Measurements from ENCODE around the gene BICD1. TPM values are rescaled to one million over a fixed set of nuclear protein-coding genes. Genes with fewer than 3 reads are reported as not detected.

BICD1 gene
- total RNA-seq, 2 experiments from 2014 or later = 10.5 to 10.7 TPM

DNA sequence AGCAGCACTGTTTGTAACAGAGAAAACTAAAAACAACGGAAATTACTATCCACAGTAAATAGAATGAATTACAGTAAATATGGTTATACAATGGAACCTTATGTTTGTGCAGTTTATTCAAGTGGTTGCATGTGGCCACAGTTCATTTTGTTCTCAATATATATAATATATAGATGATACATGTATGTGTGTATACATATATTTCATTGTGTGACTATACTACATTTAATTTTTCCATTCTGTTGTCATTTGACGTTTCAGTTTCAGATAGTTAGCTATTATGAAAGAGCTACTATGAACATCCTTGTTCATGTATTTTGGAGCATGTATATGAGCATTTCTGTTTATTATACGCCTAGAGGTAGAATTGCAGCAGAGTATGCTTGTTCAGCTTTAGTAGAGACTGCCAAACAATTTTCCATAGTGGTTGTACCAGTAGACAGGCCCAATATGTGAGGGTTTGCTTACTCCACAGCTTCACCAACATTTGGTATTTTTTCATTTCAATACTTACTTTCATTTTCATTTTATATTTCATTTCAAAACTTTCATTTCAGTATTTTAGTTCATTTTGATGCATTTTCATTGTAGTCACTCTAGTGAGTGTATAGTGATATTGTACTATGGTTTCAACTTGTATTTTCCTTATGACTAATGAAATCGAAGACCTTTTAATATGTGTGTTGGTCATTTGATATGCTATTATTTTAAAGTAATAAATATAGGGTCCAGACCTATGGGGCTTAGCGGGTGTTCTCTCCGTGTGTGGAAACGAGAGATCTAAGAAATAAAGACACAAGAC lies 151.2 kb downstream of the BICD1 start:
- DNase-seq = no peak
- Mint-ChIP-seq H3K4me1 (ENCODE audit: low read depth) (peaks cover 11% of the 10 kb centered on the region), H3K27me3 (no peaks in the 10 kb centered on the region), H3K9me3 (peaks cover 4% of the 10 kb centered on the region), H3K27ac (no peak overlapping the region), H3K36me3 (peaks cover 4% of the 10 kb centered on the region), H3K4me3 (no peak overlapping the region)
- ChIA-PET CTCF (interaction anchor here (0.5 to 1.0 kb wide), 4 partner anchors 124 to 667 kb away, joined by 3 to 5 read pairs (median 4); no protein-coding TSS in a partner anchor), POLR2A (interaction anchor here (0.6 to 1.5 kb wide), 3 partner anchors 61 to 508 kb away, joined by 3 to 7 read pairs (median 3); no protein-coding TSS in a partner anchor)
- intact Hi-C loops (cut with micrococcal nuclease) = loop anchor here (1.0 to 10.0 kb wide), 8 partner anchors 61 to 576 kb away; no protein-coding TSS in a partner anchor

DNA sequence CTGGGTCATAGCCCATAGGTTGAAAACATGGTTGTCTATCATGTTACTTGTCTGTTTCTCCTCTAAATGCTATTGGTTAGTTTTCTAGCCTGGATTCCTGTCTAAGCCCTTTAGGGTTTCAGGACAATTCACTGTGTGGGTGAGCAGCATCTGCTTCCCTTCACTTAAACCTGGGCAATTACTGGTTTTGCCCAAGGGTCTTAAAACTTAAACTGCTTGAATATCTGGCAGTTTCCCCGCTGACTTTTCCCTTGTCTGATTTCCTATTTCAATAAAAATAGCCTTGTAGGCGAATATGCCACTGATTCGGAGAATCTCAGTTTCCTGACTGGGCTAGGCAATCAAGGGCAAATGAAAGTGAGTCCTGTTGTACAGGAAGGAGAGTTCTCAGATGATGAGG lies 154.0 kb downstream of the BICD1 start:
- CTCF ChIA-PET = no interaction called here
- intact Hi-C loops (cut with micrococcal nuclease) = no loop called here
- POLR2A ChIA-PET = no interaction called here

DNA sequence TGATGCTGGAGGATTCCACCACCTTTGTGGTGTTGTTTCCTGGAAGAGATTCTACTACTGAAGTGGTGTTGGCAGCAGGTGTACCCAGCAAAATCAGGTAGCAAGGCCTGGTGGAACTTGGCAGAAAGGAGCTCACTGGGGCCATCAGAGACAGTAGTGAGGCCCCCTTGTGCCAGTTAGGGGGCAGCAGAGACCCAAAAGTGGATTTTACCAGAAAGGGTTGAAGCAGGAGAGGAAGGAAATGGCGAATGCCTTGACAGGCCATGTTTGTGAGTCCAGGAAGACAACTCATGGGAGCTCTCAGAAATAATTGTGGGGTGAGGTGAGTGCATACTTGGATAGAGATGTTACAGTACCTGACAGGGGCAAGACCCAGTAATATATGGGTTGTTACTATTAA lies 155.0 kb downstream of the BICD1 start:
- CTCF ChIA-PET = interaction anchor here (0.7 to 1.2 kb wide), 2 partner anchors 9 to 201 kb away, joined by 3 read pairs; no protein-coding TSS in a partner anchor
- peak; percentile 25 for DNase-seq
- Mint-ChIP-seq H3K27ac (no peak overlapping the region), H3K27me3 (no peaks in the 10 kb centered on the region), H3K9me3 (peaks cover 4% of the 10 kb centered on the region), H3K4me1 (ENCODE audit: low read depth) (peaks cover 11% of the 10 kb centered on the region), H3K36me3 (peaks cover 4% of the 10 kb centered on the region), H3K4me3 (no peak overlapping the region)
- intact Hi-C loops (cut with micrococcal nuclease) = no loop called here
- POLR2A ChIA-PET = no interaction called here

More for the DNA sequence above, 154.0 kb downstream of the BICD1 start:
- H3K4me1 Mint-ChIP-seq (ENCODE audit: low read depth) = peaks cover 11% of the 10 kb centered on the region
- peaks cover 4% of the 10 kb centered on the region for H3K9me3 Mint-ChIP-seq
- H3K27ac Mint-ChIP-seq = no peak overlapping the region
- no peak for DNase-seq
- no peak overlapping the region for H3K4me3 Mint-ChIP-seq
- peaks cover 4% of the 10 kb centered on the region for H3K36me3 Mint-ChIP-seq
- H3K27me3 Mint-ChIP-seq = no peaks in the 10 kb centered on the region

- no peak for DNase-seq
- Mint-ChIP-seq H3K9me3 (no peaks in the 10 kb centered on the region), H3K27me3 (no peaks in the 10 kb centered on the region), H3K4me1 (ENCODE audit: low read depth) (no peaks in the 10 kb centered on the region), H3K36me3 (no peaks in the 10 kb centered on the region), H3K27ac (no peak overlapping the region), H3K4me3 (no peak overlapping the region)
- ChIA-PET CTCF (interaction anchor here (0.7 kb wide), 1 partner anchor 204 kb away, joined by 3 read pairs; no protein-coding TSS in a partner anchor), POLR2A (no interaction called here)
- intact Hi-C loops (cut with micrococcal nuclease) = no loop called here
Observed at GRCh38 chr12:32264961-32265360, 158.3 kb downstream of the BICD1 start.

DNA sequence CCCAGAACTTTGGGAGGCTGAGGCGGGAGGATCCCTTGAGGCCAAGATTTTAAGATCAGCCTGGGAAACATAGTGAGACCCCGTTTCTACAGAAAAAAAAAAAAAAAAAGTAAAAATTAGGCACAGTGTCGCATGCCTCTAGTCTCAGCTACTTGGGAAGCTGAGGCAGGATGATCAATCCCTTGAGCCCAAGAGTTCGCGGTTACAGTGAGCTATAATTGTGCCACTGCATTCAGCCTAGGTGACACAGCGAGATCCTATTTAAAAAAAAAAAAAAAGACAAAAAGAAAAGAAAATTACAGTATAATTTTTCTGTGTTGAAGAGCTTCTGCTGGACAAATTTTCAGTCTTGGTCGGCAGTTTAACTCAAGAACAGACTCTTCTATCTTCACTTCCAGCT lies 158.8 kb downstream of the BICD1 start:
- H3K9me3 Mint-ChIP-seq = no peaks in the 10 kb centered on the region
- H3K4me3 Mint-ChIP-seq = no peak overlapping the region
- no peak overlapping the region for H3K27ac Mint-ChIP-seq
- no peaks in the 10 kb centered on the region for H3K27me3 Mint-ChIP-seq
- DNase-seq = no peak
- no peaks in the 10 kb centered on the region for H3K4me1 Mint-ChIP-seq (ENCODE audit: low read depth)
- no peaks in the 10 kb centered on the region for H3K36me3 Mint-ChIP-seq
- POLR2A ChIA-PET = no interaction called here
- intact Hi-C loops (cut with micrococcal nuclease) = no loop called here
- CTCF ChIA-PET = interaction anchor here (0.7 kb wide), 1 partner anchor 205 kb away, joined by 3 read pairs; no protein-coding TSS in a partner anchor

DNA sequence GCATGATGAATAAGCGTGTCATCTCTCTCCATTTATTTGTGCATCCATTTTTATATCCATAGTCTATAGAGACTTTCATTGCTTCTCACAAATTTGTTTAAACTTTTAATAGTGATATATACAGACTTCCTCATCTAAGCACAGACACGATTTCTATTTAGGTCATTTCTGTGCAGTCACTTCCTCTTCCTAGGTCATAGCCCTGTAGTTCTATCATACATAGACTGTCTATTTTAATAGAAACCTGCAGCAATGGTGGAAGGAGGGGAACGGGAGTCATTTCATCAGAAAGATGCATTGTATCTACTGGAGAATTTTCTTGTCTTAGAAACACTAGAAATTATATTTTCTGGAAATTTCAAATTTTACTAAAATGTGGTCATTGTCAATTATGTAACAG lies 159.3 kb downstream of the BICD1 start:
- Mint-ChIP-seq H3K4me1 (ENCODE audit: low read depth) (no peaks in the 10 kb centered on the region), H3K9me3 (no peaks in the 10 kb centered on the region), H3K4me3 (no peak overlapping the region), H3K27ac (no peak overlapping the region), H3K36me3 (no peaks in the 10 kb centered on the region), H3K27me3 (no peaks in the 10 kb centered on the region)
- intact Hi-C loops (cut with micrococcal nuclease) = no loop called here
- ChIA-PET CTCF (no interaction called here), POLR2A (no interaction called here)
- no peak for DNase-seq

GRCh38 chr12:32266756-32267155 lies 160.1 kb downstream of the BICD1 start:
- no peaks in the 10 kb centered on the region for H3K27me3 Mint-ChIP-seq
- H3K4me3 Mint-ChIP-seq = no peak overlapping the region
- H3K4me1 Mint-ChIP-seq (ENCODE audit: low read depth) = no peaks in the 10 kb centered on the region
- ChIA-PET POLR2A (no interaction called here), CTCF (no interaction called here)
- intact Hi-C loops (cut with micrococcal nuclease) = no loop called here
- no peaks in the 10 kb centered on the region for H3K36me3 Mint-ChIP-seq
- DNase-seq = no peak
- H3K9me3 Mint-ChIP-seq = no peaks in the 10 kb centered on the region
- H3K27ac Mint-ChIP-seq = no peak overlapping the region

DNA sequence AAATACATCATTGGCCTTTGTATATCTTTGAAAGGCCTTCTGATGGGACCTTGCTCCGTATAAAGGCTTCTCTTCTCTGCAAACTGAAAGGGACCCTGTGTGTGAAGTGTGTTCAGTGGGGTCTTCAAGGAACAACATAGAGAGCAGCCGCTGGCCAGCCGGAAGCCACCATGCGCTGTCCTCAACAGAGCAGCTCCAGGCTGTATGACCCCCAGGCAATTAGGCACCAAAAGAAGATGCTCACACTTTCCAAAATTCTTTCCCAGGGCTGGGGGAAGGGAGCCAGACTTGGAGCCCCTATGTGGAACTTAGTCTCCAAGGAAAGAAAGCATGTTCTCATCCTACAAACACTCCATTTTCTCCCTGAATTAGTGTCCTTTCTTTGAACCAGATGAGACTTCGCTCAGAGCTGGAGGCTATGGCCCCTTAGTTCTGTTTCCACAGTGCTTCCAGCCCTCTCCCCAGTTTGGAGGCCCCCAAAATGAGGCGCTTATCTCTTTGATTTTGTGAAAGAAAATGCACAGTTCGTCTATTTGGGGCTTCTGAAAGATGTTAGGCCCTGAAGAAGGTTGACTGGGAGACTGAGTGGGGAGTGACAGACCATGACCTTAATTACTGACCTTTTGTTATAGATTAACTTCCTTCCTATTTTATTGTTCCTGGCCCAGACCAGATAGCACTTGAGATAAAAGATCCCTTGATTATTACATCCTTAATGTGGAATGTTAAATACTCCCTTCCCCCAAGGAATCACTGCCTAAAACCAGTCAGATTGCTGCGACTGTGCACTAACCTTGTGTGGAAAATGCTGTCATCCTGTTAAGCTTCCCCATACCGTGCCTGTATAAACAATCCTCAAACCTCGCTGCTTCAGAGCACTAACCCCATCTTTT lies 164.4 kb downstream of the BICD1 start:
- Mint-ChIP-seq H3K36me3 (no peaks in the 10 kb centered on the region), H3K9me3 (no peaks in the 10 kb centered on the region), H3K4me3 (no peak overlapping the region), H3K4me1 (ENCODE audit: low read depth) (peaks cover 13% of the 10 kb centered on the region), H3K27me3 (no peaks in the 10 kb centered on the region), H3K27ac (no peak overlapping the region)
- DNase-seq = no peak
- CTCF ChIA-PET = no interaction called here
- POLR2A ChIA-PET = no interaction called here
- intact Hi-C loops (cut with micrococcal nuclease) = no loop called here

DNA sequence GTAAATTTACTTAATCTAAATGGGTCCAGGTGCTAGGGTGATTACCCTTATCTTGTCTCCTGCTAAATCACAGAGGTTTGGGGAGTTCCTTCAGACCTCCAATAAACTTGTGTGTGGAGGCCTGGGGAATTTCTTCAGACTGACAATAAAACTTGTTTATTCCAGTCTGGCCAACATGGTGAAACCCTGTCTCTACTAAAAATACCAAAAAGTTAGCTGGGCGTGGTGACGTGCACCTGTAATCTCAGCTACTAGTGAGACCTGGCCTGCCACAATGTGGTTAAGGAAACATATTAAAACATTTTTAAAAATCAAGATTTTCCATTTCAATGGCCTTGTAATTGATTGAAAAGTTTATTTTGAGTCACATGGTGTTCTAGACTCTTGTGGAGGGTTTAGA lies 165.8 kb downstream of the BICD1 start:
- DNase-seq = no peak
- no peak overlapping the region for H3K27ac Mint-ChIP-seq
- no peaks in the 10 kb centered on the region for H3K36me3 Mint-ChIP-seq
- intact Hi-C loops (cut with micrococcal nuclease) = no loop called here
- no peaks in the 10 kb centered on the region for H3K9me3 Mint-ChIP-seq
- ChIA-PET CTCF (interaction anchor here (0.7 kb wide), 1 partner anchor 491 kb away, joined by 3 read pairs; no protein-coding TSS in a partner anchor), POLR2A (no interaction called here)
- peaks cover 13% of the 10 kb centered on the region for H3K4me1 Mint-ChIP-seq (ENCODE audit: low read depth)
- H3K27me3 Mint-ChIP-seq = no peaks in the 10 kb centered on the region
- H3K4me3 Mint-ChIP-seq = no peak overlapping the region

DNA sequence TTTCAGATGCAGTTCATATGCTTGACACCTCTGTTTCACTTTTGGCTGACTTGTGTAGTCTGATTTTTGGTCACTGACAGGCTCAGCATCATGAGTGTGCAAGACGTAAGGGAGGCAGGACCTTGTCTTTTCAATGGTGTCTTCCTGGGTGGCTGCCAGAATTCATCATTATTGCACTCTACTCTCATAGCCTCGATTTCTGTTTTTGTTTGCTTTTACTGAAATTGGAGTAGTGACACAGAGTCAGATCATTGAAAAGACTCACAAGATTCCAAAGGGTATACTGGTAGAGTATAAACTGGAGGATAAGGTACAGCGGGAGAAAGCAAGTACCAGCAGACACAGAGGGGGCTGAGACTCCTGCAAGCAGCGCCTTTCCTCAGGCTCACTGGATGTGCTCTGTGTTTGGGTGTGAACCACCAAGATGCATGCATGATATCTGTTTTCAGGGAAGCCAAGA lies 166.4 kb downstream of the BICD1 start:
- H3K9me3 Mint-ChIP-seq = no peaks in the 10 kb centered on the region
- POLR2A ChIA-PET = no interaction called here
- no peaks in the 10 kb centered on the region for H3K27me3 Mint-ChIP-seq
- intact Hi-C loops (cut with micrococcal nuclease) = no loop called here
- H3K36me3 Mint-ChIP-seq = no peaks in the 10 kb centered on the region
- peak overlapping the region; percentile 31 for H3K27ac Mint-ChIP-seq
- no peak for DNase-seq
- peaks cover 13% of the 10 kb centered on the region for H3K4me1 Mint-ChIP-seq (ENCODE audit: low read depth)
- CTCF ChIA-PET = interaction anchor here (0.7 kb wide), 1 partner anchor 591 kb away, joined by 3 read pairs; no protein-coding TSS in a partner anchor
- no peak overlapping the region for H3K4me3 Mint-ChIP-seq

DNA sequence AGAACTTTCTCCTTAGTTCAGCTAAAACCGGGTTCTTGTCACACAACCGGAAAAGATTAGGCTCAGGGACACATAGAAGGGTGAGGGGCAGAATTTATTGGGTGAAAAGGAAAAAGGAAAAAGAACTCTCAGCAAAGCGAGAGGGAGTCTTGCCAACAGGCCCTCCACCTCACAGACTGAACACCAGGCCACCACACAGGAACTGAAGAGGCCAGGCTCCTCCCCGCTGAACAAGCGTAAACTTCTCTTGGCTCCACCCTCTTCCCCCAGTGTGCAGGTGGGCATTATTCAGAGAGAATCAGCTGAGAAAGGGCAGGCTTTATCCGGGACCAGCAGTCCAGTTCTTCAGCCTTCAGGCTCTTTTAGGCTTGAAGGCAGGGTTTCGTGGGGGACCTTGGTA lies 167.1 kb downstream of the BICD1 start:
- POLR2A ChIA-PET = no interaction called here
- intact Hi-C loops (cut with micrococcal nuclease) = no loop called here
- DNase-seq = peak; percentile 37

DNA sequence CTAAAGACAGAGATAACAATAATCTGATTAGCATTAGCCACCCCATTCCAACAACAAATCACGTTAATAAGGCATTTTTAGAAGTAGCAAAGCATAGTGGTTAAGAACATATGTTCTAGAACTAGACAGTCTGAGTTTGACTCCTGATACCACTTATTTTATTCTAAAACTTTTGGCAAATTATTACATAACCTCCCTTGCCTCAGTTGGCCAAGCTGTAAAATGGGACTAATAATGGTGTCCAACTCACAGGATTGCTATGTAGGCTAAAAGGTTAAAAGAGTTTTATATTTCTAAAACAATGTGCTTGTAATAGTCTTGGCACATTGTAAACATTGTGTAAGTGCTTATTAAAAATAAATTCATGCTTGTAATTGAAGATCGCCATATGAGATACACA lies 168.0 kb downstream of the BICD1 start:
- Mint-ChIP-seq H3K4me1 (ENCODE audit: low read depth) (peaks cover 13% of the 10 kb centered on the region), H3K36me3 (no peaks in the 10 kb centered on the region), H3K9me3 (no peaks in the 10 kb centered on the region), H3K4me3 (no peak overlapping the region), H3K27ac (no peak overlapping the region), H3K27me3 (no peaks in the 10 kb centered on the region)
- no peak for DNase-seq
- ChIA-PET CTCF (interaction anchor here (1.0 kb wide), 1 partner anchor 38 kb away, joined by 4 read pairs; no protein-coding TSS in a partner anchor), POLR2A (no interaction called here)
- intact Hi-C loops (cut with micrococcal nuclease) = no loop called here

More for the DNA sequence above, 167.1 kb downstream of the BICD1 start:
- Mint-ChIP-seq H3K36me3 (no peaks in the 10 kb centered on the region), H3K27ac (no peak overlapping the region), H3K4me1 (ENCODE audit: low read depth) (peaks cover 13% of the 10 kb centered on the region), H3K4me3 (no peak overlapping the region), H3K9me3 (no peaks in the 10 kb centered on the region), H3K27me3 (no peaks in the 10 kb centered on the region)
- CTCF ChIA-PET = interaction anchor here (0.7 kb wide), 1 partner anchor 591 kb away, joined by 3 read pairs; no protein-coding TSS in a partner anchor

All from activated CD4-positive, alpha-beta memory T cell treated with anti-CD3 and anti-CD28 coated beads for 36 hours (primary cell).